GM23338 (cell line): ENCODE measurements around the gene SPRY2. TPM values are rescaled to one million over a fixed set of nuclear protein-coding genes. Genes with fewer than 3 reads are reported as not detected.

Experiments
- ATAC-seq: fragments of 200-7000 bp; cut with Tn5 transposase; 3 replicates; pipeline ENCODE4 v1.9.1; 2020
- DNase-seq: peaks from one replicate; pipeline ENCODE4 v3.0.0-alpha.2; 2015; ENCODE audit warnings: low spot score
- H2AFZ ChIP-seq: fragments of 200-600 bp; sonication (generic); 2 replicates; pipeline ENCODE4 v1.8.0; 2016; ENCODE audit warnings: antibody characterized with exemption, mild to moderate bottlenecking, moderate library complexity
- H3F3A ChIP-seq: fragments of 200-600 bp; sonication (generic); replicated peaks from 2 replicates; pipeline ENCODE4 v1.8.0; 2017; ENCODE audit warnings: antibody characterized with exemption, mixed run types, low read depth
- H3K27ac ChIP-seq: fragments of 200-600 bp; sonication (generic); 2 replicates; pipeline ENCODE4 v1.6.1; 2016; ENCODE audit warnings: low read depth
- H3K27me3 ChIP-seq: fragments of 200-600 bp; sonication (generic); 2 replicates; pipeline ENCODE4 v1.8.0; 2016; ENCODE audit warnings: mild to moderate bottlenecking, mixed run types, moderate library complexity; ENCODE audit not compliant: insufficient read depth
- H3K36me3 ChIP-seq: fragments of 200-600 bp; sonication (generic); 2 replicates; pipeline ENCODE4 v1.8.0; 2016; ENCODE audit warnings: mild to moderate bottlenecking; ENCODE audit not compliant: insufficient read depth
- H3K4me1 ChIP-seq: fragments of 200-600 bp; sonication (generic); 2 replicates; pipeline ENCODE4 v1.8.0; 2016; ENCODE audit warnings: mild to moderate bottlenecking, moderate library complexity; ENCODE audit not compliant: insufficient read depth
- H3K4me2 ChIP-seq: fragments of 200-600 bp; sonication (generic); 2 replicates; pipeline ENCODE4 v1.7.1; 2017; ENCODE audit warnings: mixed run types
- H3K4me3 ChIP-seq: fragments of 200-600 bp; sonication (generic); 2 replicates; pipeline ENCODE4 v1.6.1; 2016; ENCODE audit warnings: mixed run types
- H3K79me2 ChIP-seq: fragments of 200-600 bp; sonication (generic); replicated peaks from 2 replicates; pipeline ENCODE4 v1.8.0; 2017; ENCODE audit warnings: mild to moderate bottlenecking; ENCODE audit not compliant: insufficient read depth
- H3K9me2 ChIP-seq: fragments of 200-600 bp; sonication (generic); 2 replicates; pipeline ENCODE4 v1.8.0; 2017; ENCODE audit not compliant: insufficient read depth
- H4K20me1 ChIP-seq: fragments of 200-600 bp; sonication (generic); replicated peaks from 2 replicates; pipeline ENCODE4 v1.8.0; 2017; ENCODE audit warnings: mild to moderate bottlenecking; ENCODE audit not compliant: insufficient read depth
- H3K27ac Mint-ChIP-seq: 2 replicates; pipeline ENCODE4 v1.8.0; 2020; ENCODE audit warnings: inconsistent platforms, mild to moderate bottlenecking, moderate library complexity, mixed read lengths
- H3K27me3 Mint-ChIP-seq: 3 replicates; pipeline ENCODE4 v1.8.0; 2022; ENCODE audit warnings: low read depth, mild to moderate bottlenecking, moderate library complexity, mixed read lengths, inconsistent platforms; ENCODE audit not compliant: insufficient read depth, poor library complexity
- H3K36me3 Mint-ChIP-seq: 3 replicates; pipeline ENCODE4 v1.8.0; 2021; ENCODE audit warnings: low read depth, mild to moderate bottlenecking, inconsistent platforms, moderate library complexity, mixed read lengths
- H3K4me1 Mint-ChIP-seq: 3 replicates; pipeline ENCODE4 v1.8.0; 2020; ENCODE audit warnings: mild to moderate bottlenecking, inconsistent platforms, mixed read lengths
- H3K4me3 Mint-ChIP-seq: 3 replicates; pipeline ENCODE4 v1.8.0; 2021; ENCODE audit warnings: moderate library complexity, mild to moderate bottlenecking, inconsistent platforms, mixed read lengths
- H3K9me3 Mint-ChIP-seq: 3 replicates; pipeline ENCODE4 v1.8.0; 2020; ENCODE audit warnings: moderate library complexity, mild to moderate bottlenecking, inconsistent platforms, mixed read lengths
- CREB1 ChIP-seq: fragments of 250-450 bp; sonication (Bioruptor Pico); IDR thresholded peaks from 2 replicates; pipeline ENCODE4 v1.5.0; 2020; ENCODE audit warnings: low read depth, mild to moderate bottlenecking, moderate library complexity
- CTCF ChIP-seq, 2 experiments: fragments of 200-600 bp in 1 of 2; sonication (generic) in 1 of 2; conservative IDR thresholded peaks; 2 replicates each; pipeline versions ENCODE4 v1.5.1 to v1.6.1; 2016 to 2017; ENCODE audit warnings: antibody characterized with exemption in 2 of 2, low read depth in 2 of 2, mild to moderate bottlenecking in 2 of 2, moderate library complexity in 1 of 2
- ETS1 ChIP-seq: IDR thresholded peaks from 2 replicates; pipeline ENCODE4 v1.6.1; 2016; ENCODE audit warnings: antibody characterized with exemption
- EZH2 ChIP-seq: fragments of 200-600 bp; sonication (generic); IDR thresholded peaks from one replicate; pipeline ENCODE4 v1.8.0; 2017; ENCODE audit warnings: antibody characterized with exemption, mild to moderate bottlenecking, low read depth; ENCODE audit not compliant: unreplicated experiment
- EZH2phosphoT487 ChIP-seq: fragments of 200-600 bp; sonication (generic); IDR thresholded peaks from one replicate; pipeline ENCODE4 v1.8.1; 2018; ENCODE audit warnings: antibody characterized with exemption; ENCODE audit not compliant: unreplicated experiment
- JUNB ChIP-seq: IDR thresholded peaks from one replicate; pipeline ENCODE4 v1.6.1; 2016; ENCODE audit warnings: antibody characterized with exemption; ENCODE audit not compliant: unreplicated experiment
- NANOG ChIP-seq: IDR thresholded peaks from 2 replicates; pipeline ENCODE4 v1.6.1; 2016; ENCODE audit warnings: antibody characterized with exemption, borderline replicate concordance
- POLR2AphosphoS5 ChIP-seq: IDR thresholded peaks from 2 replicates; pipeline ENCODE4 v1.6.1; 2016; ENCODE audit warnings: antibody characterized with exemption, low read depth
- REST ChIP-seq: IDR thresholded peaks from one replicate; pipeline ENCODE4 v1.6.1; 2018; ENCODE audit warnings: antibody characterized with exemption; ENCODE audit not compliant: unreplicated experiment
- STAT1 ChIP-seq: IDR thresholded peaks from one replicate; pipeline ENCODE4 v1.6.1; 2016; ENCODE audit warnings: antibody characterized with exemption; ENCODE audit not compliant: unreplicated experiment
- ZNF114 ChIP-seq: fragments of 250-450 bp; sonication (Bioruptor Pico); IDR thresholded peaks from 2 replicates; pipeline ENCODE4 v1.5.0; 2020; ENCODE audit warnings: mild to moderate bottlenecking, moderate library complexity
- ZNF331 ChIP-seq: fragments of 250-450 bp; sonication (Bioruptor Pico); IDR thresholded peaks from 2 replicates; pipeline ENCODE4 v1.5.0; 2020; ENCODE audit warnings: low read depth, mild to moderate bottlenecking, moderate library complexity
- ZNF462 ChIP-seq: fragments of 250-450 bp; sonication (Bioruptor Pico); IDR thresholded peaks from 2 replicates; pipeline ENCODE4 v1.5.0; 2020; ENCODE audit warnings: mild to moderate bottlenecking, moderate library complexity
- polyA plus RNA-seq: library from polyadenylated mRNA; unstranded; fragments of >200 nt; fragmentation: Nextera tagmentation; extraction: Ambion mirVana; gene quantifications from 2 replicates; pipeline ENCODE4 v1.2.1, GENCODE V29; 2016
- total RNA-seq: library from RNA; depleted of rRNA; stranded (reverse); fragments of >200 nt; shearing (Covaris generic); gene quantifications from 2 replicates; pipeline ENCODE4 v1.2.3, GENCODE V29; 2014

SPRY2 gene
- total and polyA plus RNA-seq, 2 experiments from 2014 or later, result 21.5 to 39.1 TPM

- H3K4me2 ChIP-seq, result no peak overlapping the region
- H3K27me3 ChIP-seq, result no peaks in the 10 kb centered on the region
- no peak overlapping the region for H3K27ac Mint-ChIP-seq
- peaks cover 14% of the 10 kb centered on the region for H4K20me1 ChIP-seq
- no peak for TF ChIP-seq EZH2
- TF ChIP-seq REST, result no peak
- no peak for TF ChIP-seq EZH2phosphoT487
- no peak for TF ChIP-seq ZNF331 (CRISPR knock-in tag)
- no peak for TF ChIP-seq JUNB
- no peak for TF ChIP-seq ETS1
- no peak for TF ChIP-seq POLR2AphosphoS5
- TF ChIP-seq CTCF (conservative IDR thresholded peaks at IDR 0.05; ENCODE audit: low read depth in 2 of 2), result no peak
- TF ChIP-seq NANOG, result no peak
- no peak for TF ChIP-seq CREB1
- no peak for TF ChIP-seq STAT1
- no peak for TF ChIP-seq ZNF114
- no peak for TF ChIP-seq ZNF462
- ATAC-seq (no peak), DNase-seq (no peak)
- no peak overlapping the region for H3K4me3 Mint-ChIP-seq
- no peak overlapping the region for H3K4me3 ChIP-seq
- no peaks in the 10 kb centered on the region for H3F3A ChIP-seq
- H3K27ac ChIP-seq, result no peak overlapping the region
- no peak overlapping the region for H2AFZ ChIP-seq
- H3K79me2 ChIP-seq, result peaks cover 80% of the 10 kb centered on the region
- H3K36me3 Mint-ChIP-seq, result peaks cover 49% of the 10 kb centered on the region
- no peaks in the 10 kb centered on the region for H3K9me2 ChIP-seq
- no peaks in the 10 kb centered on the region for H3K27me3 Mint-ChIP-seq
- H3K36me3 ChIP-seq, result peaks cover 22% of the 10 kb centered on the region
- H3K9me3 Mint-ChIP-seq, result no peaks in the 10 kb centered on the region
- peaks cover 15% of the 10 kb centered on the region; the same call in 1 of the 2 replicates for H3K4me1 ChIP-seq
- peaks cover 37% of the 10 kb centered on the region; the same call in 2 of the 3 replicates for H3K4me1 Mint-ChIP-seq
These were observed 8.9 kb downstream of the SPRY2 start for GRCh38 chr13:80331984-80332383.
